HUDEP-2 (cell line): ENCODE measurements around the gene BLCAP.

Experiments
- DNase-seq, 76 experiments: peaks; one replicate each; lab custom pipeline; 2025; ENCODE audit not compliant: unreplicated experiment in 76 of 76; lab: John Stamatoyannopoulos, UW

The BLCAP gene

DNA sequence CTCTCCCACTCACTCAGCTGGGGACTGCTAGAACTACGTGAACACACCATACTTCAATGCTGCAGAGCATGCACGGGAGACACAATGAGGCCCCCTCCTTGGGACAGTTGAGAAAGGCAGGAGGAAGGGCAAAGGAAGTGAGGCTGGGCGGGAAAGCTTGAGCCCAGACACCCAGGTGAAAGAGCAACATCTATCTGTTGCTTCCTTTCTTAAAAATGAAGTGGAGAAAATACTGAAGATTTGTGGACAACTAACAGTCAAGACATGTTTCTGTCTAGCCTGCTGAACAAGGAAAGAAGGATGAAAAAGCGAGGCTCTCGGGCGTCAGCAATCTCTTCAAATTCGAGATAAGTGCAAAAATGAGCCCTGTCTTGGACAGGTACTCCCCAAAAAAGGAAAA is 9.6 kb downstream of the BLCAP start:
- DNase-seq, result no peak

DNA sequence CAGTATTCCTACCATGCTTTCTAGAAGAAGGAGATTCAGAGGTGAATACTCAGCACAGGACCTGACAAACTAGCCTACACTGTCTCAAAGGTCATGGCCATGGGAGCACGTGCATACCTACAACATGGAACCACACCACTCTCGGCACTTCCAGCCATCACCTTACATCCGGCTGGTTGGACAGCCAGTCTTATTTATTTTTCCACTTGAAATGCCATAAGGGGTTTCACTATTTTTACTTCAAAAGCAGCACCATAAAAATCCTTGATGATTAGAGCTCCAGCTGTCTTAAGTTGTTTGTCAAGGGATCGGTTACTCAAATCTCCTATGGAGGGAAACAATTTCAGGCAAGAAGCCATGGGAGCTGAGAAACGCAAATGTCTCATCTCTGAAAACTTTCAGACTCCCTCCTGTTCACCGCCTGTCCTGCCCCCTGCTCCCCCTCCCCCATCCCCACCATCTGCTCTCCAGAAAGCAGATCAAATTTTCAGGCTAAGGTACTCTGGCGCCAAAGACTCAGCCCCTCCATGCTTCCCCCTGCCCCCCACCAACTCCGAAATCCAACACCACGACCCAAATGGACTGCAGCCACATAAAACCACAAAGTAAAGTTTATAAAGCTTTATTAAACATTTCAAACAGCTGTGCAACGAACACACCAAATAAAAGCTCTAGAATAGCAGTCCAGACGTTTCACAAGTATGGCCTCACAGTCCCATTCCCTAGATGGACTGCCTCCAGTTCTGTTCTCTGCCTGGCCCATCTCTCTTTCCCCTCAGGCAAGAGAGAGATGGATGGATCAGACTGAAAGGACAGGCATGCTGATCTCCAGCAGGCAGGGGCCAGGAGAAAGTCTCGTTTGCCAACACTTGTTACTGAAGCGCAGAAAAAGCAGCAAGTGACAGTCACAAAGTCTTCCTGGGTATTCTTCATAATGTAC is 10.6 kb downstream of the BLCAP start:
- no peak for DNase-seq

DNA sequence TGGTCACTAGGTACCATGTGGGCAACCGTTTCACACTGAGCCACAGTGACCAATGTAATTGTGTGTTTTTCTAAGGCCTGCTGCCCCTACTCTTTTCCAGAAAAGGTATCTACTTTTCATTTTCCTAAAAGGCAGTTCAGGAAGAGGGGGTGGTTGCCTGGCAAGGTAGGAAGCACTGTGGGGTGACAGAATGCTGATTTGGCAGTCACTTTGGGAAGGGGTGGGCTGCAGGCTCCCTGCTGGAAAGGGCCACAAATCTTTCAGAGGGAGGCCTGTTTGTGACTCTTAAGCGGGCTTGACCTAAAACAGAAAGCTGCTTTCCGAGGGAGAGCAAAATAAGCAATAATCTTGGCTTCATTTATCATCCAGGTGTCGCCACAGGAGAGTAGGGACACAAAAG is 11.8 kb downstream of the BLCAP start:
- DNase-seq, result no peak

DNA sequence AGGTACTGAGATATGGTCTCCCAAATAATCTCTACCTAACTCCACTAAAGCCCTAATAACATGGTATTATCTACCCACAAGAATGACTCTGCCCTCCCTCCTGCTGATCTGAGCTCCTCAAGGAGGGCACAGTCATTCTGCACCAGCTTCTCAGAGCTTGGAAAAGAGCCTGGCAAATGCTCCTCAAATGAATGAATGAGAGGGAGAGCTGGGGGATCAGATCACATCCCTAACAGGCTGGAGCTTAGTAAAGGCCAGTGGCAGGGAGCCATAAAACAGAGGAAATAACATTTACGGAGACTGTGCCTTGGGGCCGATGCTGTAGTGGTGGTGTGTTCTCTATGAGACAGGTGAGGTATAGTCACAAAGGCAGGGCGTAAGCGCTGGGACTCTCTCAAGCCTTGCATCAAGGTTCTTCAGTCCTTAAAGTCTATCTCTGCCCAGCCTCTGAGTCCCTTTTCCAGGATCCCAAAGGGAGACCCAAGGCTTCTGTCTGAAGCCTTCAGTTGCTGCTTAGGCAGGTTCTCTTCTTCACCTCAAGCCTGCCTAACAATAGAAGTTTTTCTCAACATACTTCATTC is 13.8 kb downstream of the BLCAP start:
- no peak for DNase-seq

DNA sequence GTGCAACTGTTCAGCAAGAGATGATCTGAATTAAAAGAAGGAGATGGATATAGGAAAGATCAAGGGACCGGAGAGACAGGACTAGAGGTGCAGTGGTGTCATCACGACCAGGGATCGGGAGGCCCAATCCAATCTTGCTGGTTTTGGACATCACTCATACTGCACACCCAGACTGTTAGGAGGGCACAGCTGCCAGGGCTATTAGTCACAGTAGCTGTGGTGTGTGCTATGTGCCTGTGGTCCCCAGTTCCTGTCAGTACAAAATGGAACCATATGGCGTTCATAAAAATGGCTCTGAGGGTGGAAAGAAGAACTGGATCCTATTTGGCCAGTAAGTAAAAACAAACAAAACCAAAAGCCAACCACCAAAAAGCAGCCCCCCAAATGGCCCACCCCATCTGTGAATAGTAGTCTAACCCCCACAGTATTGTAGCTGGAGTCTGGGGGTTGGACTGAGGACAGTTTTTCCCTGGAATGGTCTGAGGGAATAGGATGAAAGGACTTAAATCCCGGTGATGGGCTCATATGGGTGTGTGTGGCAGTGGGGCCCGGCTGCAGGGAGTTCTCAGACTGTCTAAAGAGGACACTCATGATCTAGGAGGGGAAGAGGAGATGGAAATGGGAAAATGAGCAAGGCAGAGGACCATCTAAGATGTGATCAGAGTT is 15.9 kb downstream of the BLCAP start:
- DNase-seq, result no peak

DNA sequence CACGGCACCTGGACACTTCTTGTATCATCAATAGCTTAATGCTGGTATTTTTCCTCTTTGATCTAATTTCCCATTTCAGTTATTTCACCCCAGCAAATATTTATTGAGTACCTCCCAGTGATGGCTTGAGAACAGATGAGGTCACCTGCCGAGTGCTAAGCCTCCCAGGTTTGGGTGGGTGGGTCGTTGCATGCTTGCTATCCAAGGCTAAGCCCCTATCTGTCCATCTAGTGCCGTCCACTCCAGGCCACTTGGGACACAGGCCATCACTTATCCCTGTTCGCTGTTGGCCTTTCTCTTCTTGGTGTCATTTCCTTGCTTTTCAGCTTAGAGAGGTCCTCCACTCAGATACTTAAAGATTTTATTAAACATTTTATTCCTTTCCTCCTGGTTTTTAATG is 17.4 kb downstream of the BLCAP start:
- DNase-seq, result no peak

DNA sequence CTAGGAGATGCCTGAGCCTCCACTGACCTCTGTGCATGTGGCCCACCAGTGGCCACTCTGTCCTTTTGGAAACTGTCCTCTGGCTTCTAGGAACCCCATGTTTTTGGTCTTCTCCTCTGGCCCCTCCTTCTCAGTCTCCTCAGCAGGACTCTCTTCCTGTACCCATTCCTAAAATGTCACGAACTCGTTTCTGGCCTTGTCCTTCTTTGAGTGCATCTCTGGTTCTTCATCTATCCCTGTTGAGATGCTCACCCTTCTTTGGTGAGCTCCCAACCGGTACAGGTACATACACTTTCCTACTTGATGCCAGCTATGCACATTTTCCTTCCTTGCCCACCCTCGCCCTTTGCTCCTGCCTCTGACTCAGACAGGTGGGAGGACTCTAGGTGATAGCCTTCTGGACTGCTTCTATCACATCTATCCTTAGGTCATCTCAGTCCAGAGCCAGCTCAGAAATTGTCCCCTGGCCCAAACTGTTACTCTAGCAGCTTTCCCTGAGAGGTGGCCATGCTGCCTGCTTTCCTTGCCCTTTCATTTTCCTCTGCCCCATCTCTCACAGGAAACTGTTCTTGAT is 21.4 kb downstream of the BLCAP start:
- DNase-seq, result no peak

DNA sequence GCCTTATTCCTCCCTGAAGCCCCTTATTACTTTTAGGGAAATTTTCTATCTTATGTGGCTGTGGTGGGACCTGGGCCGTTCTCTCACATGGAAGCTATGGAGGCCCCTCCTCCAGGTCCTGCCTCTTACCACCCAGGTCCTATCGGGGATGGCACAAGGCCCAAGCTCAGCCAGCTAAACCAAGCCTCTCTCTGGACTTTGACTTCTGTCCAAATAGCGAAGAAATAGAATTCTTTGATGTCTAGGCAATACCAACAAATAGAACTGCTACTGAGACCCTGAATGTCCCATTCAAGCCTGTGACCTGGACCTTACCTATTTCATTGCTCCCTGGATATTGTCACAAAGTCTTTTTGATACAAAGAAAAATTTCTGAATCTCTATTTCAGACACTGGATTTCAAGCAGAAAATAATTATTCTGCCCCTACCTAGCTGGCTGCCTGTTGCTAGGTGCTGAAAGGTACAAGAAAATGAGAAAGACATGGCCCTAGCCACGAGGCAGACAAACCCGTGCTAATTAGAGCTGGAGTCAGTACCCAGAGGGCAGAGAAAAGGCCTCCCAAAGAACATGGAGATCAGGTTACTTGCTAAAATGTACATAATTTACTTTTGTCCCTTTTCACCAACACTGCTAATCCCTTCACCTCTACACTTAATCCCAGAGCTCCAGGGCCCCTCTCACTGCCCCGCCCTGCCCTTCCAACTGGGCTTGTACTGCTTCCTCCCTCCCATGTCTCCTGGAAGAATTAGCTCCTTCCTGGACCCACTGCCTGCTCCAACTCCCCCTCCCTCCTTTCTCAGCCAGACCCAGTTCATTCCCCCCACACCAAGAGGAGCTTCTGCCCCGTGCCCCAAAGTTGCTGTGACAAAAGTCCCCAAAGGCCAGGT is 22.2 kb downstream of the BLCAP start:
- no peak for DNase-seq

DNA sequence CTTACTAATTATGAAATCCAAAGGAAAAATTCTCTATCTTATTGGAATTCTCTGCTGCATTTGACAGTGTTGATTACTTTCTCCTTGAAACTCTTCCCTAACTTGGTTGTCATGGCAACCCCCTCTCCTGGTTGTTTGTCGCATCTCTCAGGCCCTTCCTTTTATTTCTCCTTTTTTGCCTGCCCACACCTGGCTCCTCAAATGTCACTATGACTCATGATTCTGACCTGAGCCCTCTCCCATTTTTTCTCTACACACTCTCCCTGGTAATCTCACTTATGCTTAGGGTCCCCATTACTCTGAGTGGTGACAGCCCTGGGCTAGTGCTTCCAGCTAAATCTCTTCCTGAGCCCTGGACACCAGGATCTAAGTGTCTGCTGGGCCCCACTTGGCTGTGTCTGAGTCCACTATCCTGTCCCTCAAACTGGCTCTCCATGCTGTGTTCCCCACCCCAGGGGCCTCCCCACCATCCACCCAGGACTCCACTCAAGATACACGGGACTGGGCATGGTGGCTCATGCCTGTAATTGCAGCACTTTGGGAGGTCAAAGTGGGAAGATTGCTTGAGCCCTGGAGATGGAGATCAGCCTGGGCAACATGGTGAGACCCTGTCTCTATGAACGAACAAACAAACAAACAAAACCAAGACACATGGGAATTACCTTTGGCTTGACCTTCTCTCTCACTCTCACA is 23.1 kb downstream of the BLCAP start:
- no peak for DNase-seq

DNA sequence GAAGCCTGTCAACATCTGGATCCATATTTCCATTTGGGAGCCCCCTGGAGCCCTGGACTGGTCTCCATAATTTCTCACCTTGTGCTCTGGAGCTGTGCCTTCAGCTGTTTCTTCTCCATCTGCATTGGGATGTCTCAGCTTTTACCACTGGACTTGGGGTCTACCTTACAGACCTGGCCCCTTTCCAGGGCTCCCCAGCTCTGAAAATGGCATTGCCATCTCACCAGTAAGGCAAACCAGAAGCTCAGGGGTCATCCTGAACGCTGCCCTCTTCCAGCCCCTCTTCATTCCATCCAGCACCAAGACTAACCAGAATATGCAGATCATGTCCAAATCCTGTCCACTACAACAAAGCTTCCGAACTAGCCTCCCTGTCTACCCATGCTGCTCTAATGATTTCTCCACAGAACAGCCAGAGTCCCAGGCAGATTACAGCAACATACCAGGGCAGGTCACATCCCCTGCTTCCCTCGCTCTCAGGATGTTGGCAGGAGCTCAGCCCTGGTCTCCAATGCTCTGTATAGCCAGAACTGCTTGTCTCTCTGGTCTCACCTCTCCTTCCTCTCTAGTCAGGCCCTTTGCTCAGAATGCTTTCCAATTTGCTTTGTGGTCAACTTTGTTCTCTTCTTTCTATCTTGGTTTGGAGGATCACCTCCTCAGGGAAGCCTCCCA is 24.3 kb downstream of the BLCAP start:
- no peak for DNase-seq

DNA sequence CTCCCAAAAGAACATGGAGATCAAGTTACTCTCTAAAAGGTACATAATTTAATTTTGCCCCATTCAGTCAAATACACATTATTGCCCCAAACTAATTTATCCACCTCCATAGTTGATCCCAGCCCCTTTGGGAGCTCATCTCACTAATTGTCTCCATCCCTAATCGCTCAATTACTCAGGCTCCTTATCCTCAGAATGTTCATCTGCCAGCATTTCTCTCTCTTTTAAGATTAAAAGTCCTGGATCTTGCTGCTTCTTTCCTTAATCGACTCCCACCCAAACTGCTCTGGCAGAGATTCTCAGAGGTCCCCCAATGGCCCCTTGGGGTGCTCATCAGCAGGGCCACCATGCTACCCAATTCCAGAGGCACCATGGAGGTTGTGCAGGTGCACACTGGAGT is 25.0 kb downstream of the BLCAP start:
- no peak for DNase-seq

DNA sequence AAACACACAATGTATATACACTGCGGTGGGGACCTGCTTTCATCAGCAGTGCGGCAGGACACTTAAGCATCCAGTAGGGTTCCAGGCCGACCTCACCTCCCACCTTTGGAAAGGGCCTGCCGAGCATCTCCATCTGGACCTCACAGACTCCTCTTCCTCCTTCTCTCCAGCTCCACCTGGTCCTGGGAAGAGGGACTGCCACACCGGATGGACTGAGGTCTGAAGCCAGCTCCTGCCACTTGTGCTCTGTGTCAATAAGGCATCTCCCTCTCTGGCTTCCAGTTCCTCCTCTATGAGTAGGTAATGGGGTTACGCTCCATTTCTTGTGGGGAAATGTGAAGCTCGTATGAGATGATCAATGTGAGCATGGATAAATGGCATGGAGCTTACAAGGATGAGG is 25.7 kb downstream of the BLCAP start:
- DNase-seq, result no peak

DNA sequence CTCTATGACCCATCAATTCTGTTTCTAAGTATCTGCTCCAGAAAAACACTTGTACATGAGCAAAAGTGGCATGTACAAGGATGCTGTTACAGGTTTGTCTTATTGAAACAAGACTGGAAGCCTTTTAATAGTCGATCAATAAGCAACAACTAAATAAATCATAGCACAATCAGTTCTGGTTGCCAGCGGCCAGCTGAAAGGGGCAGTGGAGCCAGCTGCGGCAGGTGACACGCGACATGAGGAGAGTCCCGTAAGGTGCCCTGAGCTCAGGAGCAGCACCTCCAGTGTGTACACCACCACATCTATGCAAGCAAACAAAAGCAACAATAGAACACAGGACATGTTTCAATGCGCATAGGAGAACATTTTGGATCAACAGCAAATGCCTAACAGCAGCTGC is 27.4 kb downstream of the BLCAP start:
- DNase-seq, result no peak

DNA sequence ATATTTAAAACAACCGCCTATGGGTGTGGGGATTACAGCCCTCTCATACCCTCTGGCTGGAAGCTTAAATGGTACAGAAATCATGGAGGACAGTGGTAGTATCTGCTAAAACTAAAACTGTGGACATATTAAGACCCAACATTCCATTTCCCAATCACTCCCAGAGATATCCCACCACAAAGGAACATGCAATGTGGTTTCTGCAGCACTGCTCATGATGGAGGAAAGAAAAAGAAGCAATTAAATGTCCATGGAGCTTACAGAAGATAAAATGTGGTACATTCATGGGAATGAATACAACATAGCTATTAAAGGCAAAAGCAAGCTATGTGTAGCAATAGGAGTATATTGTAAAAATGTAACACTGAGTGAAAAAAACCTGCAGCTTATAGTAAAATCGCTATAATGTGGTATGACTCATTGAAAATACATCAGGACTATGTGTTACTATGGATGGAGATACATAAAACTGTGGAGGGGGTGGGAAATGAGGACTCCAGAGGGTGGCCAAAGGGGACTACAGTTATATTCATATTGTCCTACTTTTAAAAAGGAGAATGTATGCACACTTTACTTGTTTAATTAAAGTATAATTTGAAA is 29.5 kb downstream of the BLCAP start:
- no peak for DNase-seq

DNA sequence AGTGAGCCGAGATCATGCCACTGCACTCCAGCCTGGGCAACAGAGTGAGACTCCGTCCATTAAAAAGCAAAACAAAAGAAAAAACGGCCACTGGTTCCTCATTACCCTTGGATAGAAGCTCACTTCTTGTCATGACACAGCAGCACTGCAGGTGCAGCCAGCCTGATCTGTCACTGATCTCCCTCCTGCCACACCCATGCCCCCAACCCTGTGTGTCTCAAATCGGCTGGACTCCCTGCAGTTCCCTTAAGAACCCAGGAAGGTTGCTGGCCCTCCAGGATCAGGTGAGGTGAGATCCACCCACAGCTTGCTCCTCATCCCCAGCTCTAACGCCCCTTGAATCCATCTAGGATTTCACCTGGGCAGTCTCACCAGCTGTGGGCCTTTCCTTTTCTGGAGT is 32.9 kb downstream of the BLCAP start:
- DNase-seq, result no peak

DNA sequence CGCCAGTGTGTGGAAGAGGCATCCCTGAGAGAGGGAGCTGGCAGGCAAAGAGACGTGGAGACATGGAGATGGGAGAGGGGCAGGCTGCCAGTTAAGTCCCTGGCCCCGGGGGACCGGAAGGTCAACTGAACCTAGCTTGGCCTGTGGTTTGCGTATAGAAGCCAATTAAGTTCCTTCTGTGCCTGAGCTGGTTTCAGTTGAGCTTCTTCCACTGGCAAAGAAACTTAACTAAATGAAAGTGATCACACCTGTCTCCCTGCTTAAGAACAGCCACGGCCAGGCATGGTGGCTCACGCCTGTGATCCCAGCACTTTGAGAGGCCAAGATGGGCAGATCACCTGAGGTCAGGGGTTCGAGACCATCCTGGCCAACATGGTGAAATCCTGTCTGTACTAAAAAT is 33.4 kb downstream of the BLCAP start:
- no peak for DNase-seq

DNA sequence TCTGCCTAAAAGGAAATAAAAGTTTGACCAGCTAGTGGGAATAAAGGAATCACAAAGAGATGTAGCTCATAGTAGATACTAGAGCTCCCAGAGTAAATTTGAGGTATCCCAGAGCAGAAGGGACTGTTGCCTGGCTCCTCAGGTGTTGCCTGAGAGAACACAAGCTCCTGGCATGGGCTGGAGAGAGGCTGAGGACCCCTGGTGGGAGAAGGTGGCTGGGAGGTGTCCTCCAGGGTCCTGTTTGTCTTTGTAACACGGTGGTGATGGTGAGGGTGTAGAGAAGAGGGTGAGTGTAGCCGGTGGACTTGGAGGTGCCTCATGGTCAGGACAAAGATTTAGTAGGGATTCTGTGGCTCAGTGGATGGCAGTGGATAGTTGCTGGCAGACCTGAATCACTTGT is 34.7 kb downstream of the BLCAP start:
- no peak for DNase-seq

DNA sequence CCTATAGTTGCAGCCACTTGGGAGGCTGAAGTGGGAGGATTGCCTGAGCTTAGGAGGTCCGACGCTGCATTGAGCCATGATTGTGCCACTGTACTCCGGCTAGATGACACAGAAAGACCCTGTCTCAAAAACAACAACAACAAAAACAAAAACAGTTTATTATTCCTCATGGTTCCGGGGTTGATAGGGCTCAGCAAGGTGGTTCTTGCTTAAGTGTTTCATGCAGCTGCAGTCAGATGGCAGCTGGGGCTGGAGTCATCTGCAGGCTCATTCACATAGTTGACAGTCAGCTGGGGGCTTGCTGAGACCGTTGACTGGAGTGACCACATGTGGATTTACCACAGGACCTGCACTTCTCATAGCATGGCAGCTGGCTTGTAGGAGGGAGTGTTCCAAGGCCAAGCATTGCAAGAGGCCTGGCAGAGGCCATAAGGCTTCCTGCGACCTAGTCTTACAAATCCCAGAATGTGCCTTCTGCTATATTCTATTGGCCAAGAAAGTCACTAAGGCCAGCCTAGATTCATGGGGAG is 35.5 kb downstream of the BLCAP start:
- no peak for DNase-seq
